HCT116 (cell line): ENCODE results near the gene PIK3R6. TPM values are rescaled to one million over a fixed set of nuclear protein-coding genes. Genes with fewer than 3 reads are reported as not detected.

Experiments
- ATAC-seq: fragments of 200-7000 bp; cut with Tn5 transposase; 2 replicates; pipeline ENCODE4 v1.9.1; 2020; ENCODE audit warnings: mild to moderate bottlenecking, moderate library complexity
- BruUV-seq: library from RNA; stranded (reverse); fragments of 400-500 nt; replicated peaks from 2 replicates; lab custom pipeline; 2021; lab: Mats Ljungman, UMichigan
- CTCF ChIA-PET: fragments of 300-600 bp; sonication (Branson Sonifier 250); formaldehyde crosslinking; loops from one replicate; lab custom pipeline; 2021; ENCODE audit warnings: antibody characterized with exemption; lab: Charles Lee
- POLR2A ChIA-PET: fragments of 300-600, 350-600 bp; sonication (Branson Sonifier 250); formaldehyde crosslinking; loops from one replicate; lab custom pipeline; 2021; ENCODE audit warnings: antibody characterized with exemption; lab: Charles Lee
- RAD21 ChIA-PET, 2 experiments: fragments of 300-600 bp; sonication (Branson Sonifier 250); formaldehyde crosslinking; loops; one replicate each; lab custom pipeline; 2023; ENCODE audit warnings: low total read pairs in 2 of 2; ENCODE audit not compliant: uncharacterized antibody in 2 of 2, unreplicated experiment in 2 of 2, low non-redundant PET in 1 of 2; lab: Charles Lee
- DNase-seq: peaks from one replicate; pipeline ENCODE4 v3.0.0-alpha.2; 2010; ENCODE audit warnings: low read depth, low spot score
- H2AFZ ChIP-seq: fragments of 200-600 bp; shearing (Covaris generic), sonication (generic); 2 replicates; pipeline ENCODE4 v1.6.1; 2017; ENCODE audit warnings: low read depth, mixed run types, mixed read lengths, antibody characterized with exemption, low read length; ENCODE audit not compliant: poor library complexity, severe bottlenecking
- H3K27ac ChIP-seq: 2 replicates; pipeline ENCODE4 v1.5.1; 2012; ENCODE audit warnings: low read depth, low read length
- H3K27me3 ChIP-seq: fragments of 200-600 bp; sonication (generic); 2 replicates; pipeline ENCODE4 v1.6.1; 2016; ENCODE audit warnings: mixed run types, low read length, mixed read lengths; ENCODE audit not compliant: insufficient read depth
- H3K36me3 ChIP-seq, 2 experiments: fragments of 200-500 bp in 1 of 2; fragments of 200-600 bp in 1 of 2; sonication (Bioruptor generic) in 1 of 2; sonication (generic) in 1 of 2; 2 replicates each; pipeline versions ENCODE4 v1.5.1 to v1.6.1; 2014 to 2016; ENCODE audit warnings: low read length in 2 of 2, inconsistent platforms in 1 of 2, mixed read lengths in 1 of 2, mixed run types in 1 of 2; ENCODE audit not compliant: insufficient read depth in 2 of 2, control insufficient read depth in 1 of 2
- H3K4me1 ChIP-seq, 2 experiments: fragments of 200-600 bp in 1 of 2; sonication (generic) in 1 of 2; 2 replicates each; pipeline versions ENCODE4 v1.5.1 to v1.6.1; 2012 to 2017; ENCODE audit warnings: low read length in 2 of 2, inconsistent platforms in 1 of 2, mild to moderate bottlenecking in 1 of 2, mixed read lengths in 1 of 2, mixed run types in 1 of 2, moderate library complexity in 1 of 2; ENCODE audit not compliant: insufficient read depth in 2 of 2, control insufficient read depth in 1 of 2
- H3K4me2 ChIP-seq: fragments of 200-600 bp; sonication (generic); 2 replicates; pipeline ENCODE4 v1.6.1; 2017; ENCODE audit warnings: mixed run types, low read length, mixed read lengths
- H3K4me3 ChIP-seq, 2 experiments: fragments of 200-600 bp in 1 of 2; sonication (generic) in 1 of 2; replicated peaks in 1 of 2; 2 replicates each; pipeline ENCODE4 v1.5.1; 2011 to 2016; ENCODE audit warnings: low read length in 2 of 2, control low read depth in 1 of 2, low read depth in 1 of 2, mild to moderate bottlenecking in 1 of 2, mixed read lengths in 1 of 2, mixed run types in 1 of 2
- H3K79me2 ChIP-seq: fragments of 200-600 bp; sonication (generic); 2 replicates; pipeline ENCODE4 v1.6.1; 2017; ENCODE audit warnings: mild to moderate bottlenecking, mixed run types, low read length, moderate library complexity, mixed read lengths; ENCODE audit not compliant: insufficient read depth
- H3K9ac ChIP-seq: fragments of 200-600 bp; sonication (generic); 2 replicates; pipeline ENCODE4 v1.6.1; 2016; ENCODE audit warnings: low read length, mixed read lengths
- H3K9me2 ChIP-seq: fragments of 200-600 bp; sonication (generic), shearing (Covaris generic); 2 replicates; pipeline ENCODE4 v1.6.1; 2017; ENCODE audit warnings: mixed run types, mild to moderate bottlenecking, moderate library complexity; ENCODE audit not compliant: insufficient read depth
- H3K9me3 ChIP-seq, 2 experiments: fragments of 200-500 bp in 1 of 2; fragments of 200-600 bp in 1 of 2; sonication (Bioruptor generic) in 1 of 2; sonication (generic) in 1 of 2; 2 replicates each; pipeline ENCODE4 v1.6.1; 2014 to 2017; ENCODE audit warnings: low read length in 2 of 2, mixed read lengths in 2 of 2, inconsistent platforms in 1 of 2, low read depth in 1 of 2, mild to moderate bottlenecking in 1 of 2, mixed run types in 1 of 2, moderate library complexity in 1 of 2; ENCODE audit not compliant: control insufficient read depth in 1 of 2, insufficient read depth in 1 of 2
- H4K20me1 ChIP-seq: fragments of 200-600 bp; sonication (generic), shearing (Covaris generic); 2 replicates; pipeline ENCODE4 v1.6.1; 2017; ENCODE audit warnings: mixed run types, mild to moderate bottlenecking, moderate library complexity; ENCODE audit not compliant: insufficient read depth
- ATF3 ChIP-seq: IDR thresholded peaks from 2 replicates; pipeline ENCODE4 v1.6.1; 2012
- CBX3 ChIP-seq: IDR thresholded peaks from 2 replicates; pipeline ENCODE4 v1.6.1; 2012; ENCODE audit warnings: low read depth
- EGR1 ChIP-seq: IDR thresholded peaks from 2 replicates; pipeline ENCODE4 v1.6.1; 2012; ENCODE audit warnings: low read depth
- ELF1 ChIP-seq: IDR thresholded peaks from 2 replicates; pipeline ENCODE4 v1.6.1; 2012; ENCODE audit warnings: low read depth, borderline replicate concordance
- EZH2 ChIP-seq: fragments of 200-600 bp; sonication (generic); IDR thresholded peaks from 2 replicates; pipeline ENCODE4 v1.6.1; 2017; ENCODE audit warnings: antibody characterized with exemption, mixed run types
- JUND ChIP-seq: IDR thresholded peaks from 2 replicates; pipeline ENCODE4 v1.6.1; 2012
- MAX ChIP-seq: IDR thresholded peaks from 2 replicates; pipeline ENCODE4 v1.6.1; 2012
- POLR2A ChIP-seq: IDR thresholded peaks from 2 replicates; pipeline ENCODE4 v1.7.0; 2011; ENCODE audit warnings: borderline replicate concordance; ENCODE audit not compliant: insufficient read depth, insufficient read length; ENCODE audit errors: extremely low read depth
- POLR2AphosphoS5 ChIP-seq: IDR thresholded peaks from 2 replicates; pipeline ENCODE4 v1.6.1; 2011; ENCODE audit warnings: mild to moderate bottlenecking, low read depth, low read length, moderate library complexity
- REST ChIP-seq: IDR thresholded peaks from 2 replicates; pipeline ENCODE4 v1.6.1; 2012; ENCODE audit warnings: low read depth
- SIN3A ChIP-seq: IDR thresholded peaks from 2 replicates; pipeline ENCODE4 v1.6.1; 2012; ENCODE audit warnings: low read depth
- SP1 ChIP-seq: IDR thresholded peaks from 2 replicates; pipeline ENCODE4 v1.6.1; 2012; ENCODE audit warnings: low read depth
- SRF ChIP-seq: IDR thresholded peaks from 2 replicates; pipeline ENCODE4 v1.6.1; 2012; ENCODE audit warnings: low read depth
- TCF7L2 ChIP-seq: IDR thresholded peaks from 2 replicates; pipeline ENCODE4 v1.7.0; 2011; ENCODE audit warnings: borderline replicate concordance, inconsistent platforms; ENCODE audit not compliant: insufficient read depth, insufficient read length; ENCODE audit errors: extremely low read depth
- YY1 ChIP-seq: IDR thresholded peaks from 2 replicates; pipeline ENCODE4 v1.6.1; 2011; ENCODE audit warnings: low read length, low read depth, moderate library complexity, mild to moderate bottlenecking; ENCODE audit not compliant: insufficient replicate concordance; ENCODE audit errors: extremely low read depth
- ZFX ChIP-seq: fragments of 450-650 bp; IDR thresholded peaks from 2 replicates; pipeline ENCODE4 v1.6.1; 2017
- ZNF274 ChIP-seq: fragments of 200-500 bp; sonication (Bioruptor generic); IDR thresholded peaks from 2 replicates; pipeline ENCODE4 v1.6.1; 2014; ENCODE audit warnings: mild to moderate bottlenecking, low read depth, low read length, inconsistent platforms
- intact Hi-C: fragments of 100-400 bp; cut with micrococcal nuclease; formaldehyde crosslinking; loops from 2 replicates; pipeline ENCODE4 v1.10.0; 2022
- total RNA-seq: library from RNA; stranded (reverse); gene quantifications from one replicate; pipeline ENCODE4 v1.2.1, GENCODE V29; 2021; ENCODE audit not compliant: unreplicated experiment

Gene PIK3R6
- total RNA-seq, 1 experiment from 2014 or later, result 0.07 TPM

- no peak for DNase-seq
- Histone ChIP-seq H3K4me3 (no peak overlapping the region), H3K79me2 (no peaks in the 10 kb centered on the region), H3K36me3 (no peaks in the 10 kb centered on the region), H3K9me2 (no peaks in the 10 kb centered on the region), H2AFZ (no peak overlapping the region), H3K4me1 (no peaks in the 10 kb centered on the region)
- no TSS peak for BruUV-seq
- RAD21 ChIA-PET, result no interaction called here
- TF ChIP-seq SRF, result no peak
- no peak for TF ChIP-seq POLR2AphosphoS5
- no peak for TF ChIP-seq REST
- TF ChIP-seq YY1, result no peak
- TF ChIP-seq SIN3A, result no peak
- no peak for TF ChIP-seq ELF1
- no peak for TF ChIP-seq EGR1
- TF ChIP-seq ZFX, result no peak
- TF ChIP-seq MAX, result no peak
- TF ChIP-seq ATF3, result no peak
- no peak for TF ChIP-seq CBX3
- TF ChIP-seq SP1, result no peak
- no peak for TF ChIP-seq TCF7L2
- TF ChIP-seq JUND, result no peak
- TF ChIP-seq POLR2A, result no peak
- TF ChIP-seq EZH2, result no peak
- TF ChIP-seq ZNF274, result no peak
- TF ChIP-seq, all 23 proteins: peak for 0
- peaks cover 6 to 9% of the 10 kb centered on the region in 2 experiments; a peak in 3 of 4 replicates for H3K9me3 ChIP-seq
- ChIA-PET POLR2A (interaction anchor here (1.4 kb wide), 1 partner anchor 410 kb away, joined by 3 read pairs; no protein-coding TSS in a partner anchor), CTCF (no interaction called here)
- H3K4me2 ChIP-seq, result no peak overlapping the region
- no peak for ATAC-seq
- H3K27me3 ChIP-seq, result no peaks in the 10 kb centered on the region
- H3K9ac ChIP-seq, result no peak overlapping the region
- no peaks in the 10 kb centered on the region for H4K20me1 ChIP-seq
- intact Hi-C loops, result loop anchor here (2.0 kb wide), 1 partner anchor 23 kb away; no protein-coding TSS in a partner anchor
- H3K27ac ChIP-seq, result no peak overlapping the region
Measured at GRCh38 chr17:8793649-8794048, 73.8 kb downstream of the PIK3R6 start.
